Common myeloid progenitor, CD34-positive (primary cell): ENCODE data around the gene IGLL5.

Experiments used
- CTCF ChIA-PET: fragments of 350-600 bp; sonication (Branson Sonifier 250); formaldehyde crosslinking; loops from one replicate; lab custom pipeline; 2021; ENCODE audit warnings: antibody characterized with exemption; lab: Charles Lee
- POLR2A ChIA-PET: fragments of 350-600 bp; sonication (Branson Sonifier 250); formaldehyde crosslinking; loops from one replicate; lab custom pipeline; 2021; ENCODE audit warnings: antibody characterized with exemption; lab: Charles Lee
- DNase-seq, 3 donors: peaks; one replicate each; pipeline versions ENCODE4 v3.0.0 to v3.0.0-alpha.2; 2013
- H3K27ac ChIP-seq, 2 experiments: 1 replicate in 1 of 2; 2 replicates in 1 of 2; pipeline ENCODE4 v1.7.0; 2013; ENCODE audit warnings: inconsistent platforms in 2 of 2, low read length in 2 of 2, mild to moderate bottlenecking in 2 of 2, low read depth in 1 of 2, moderate library complexity in 1 of 2; ENCODE audit not compliant: severe bottlenecking in 2 of 2, insufficient read depth in 1 of 2, poor library complexity in 1 of 2
- H3K27me3 ChIP-seq, 5 experiments: replicated peaks in 2 of 5; 1 replicate in 3 of 5; 2 replicates in 2 of 5; pipeline versions ENCODE4 v1.6.1 to v1.7.0; 2013; ENCODE audit warnings: low read length in 4 of 5, mild to moderate bottlenecking in 2 of 5, moderate library complexity in 2 of 5, inconsistent platforms in 1 of 5; ENCODE audit not compliant: insufficient read depth in 5 of 5, control insufficient read depth in 4 of 5
- H3K36me3 ChIP-seq, 4 experiments: 1 replicate in 2 of 4; 2 replicates in 2 of 4; pipeline versions ENCODE4 v1.6.1 to v1.7.0; 2013; ENCODE audit warnings: low read length in 3 of 4, control low read depth in 1 of 4, mild to moderate bottlenecking in 1 of 4; ENCODE audit not compliant: control insufficient read depth in 4 of 4, insufficient read depth in 4 of 4
- H3K4me1 ChIP-seq, 4 experiments: 1 replicate in 3 of 4; 2 replicates in 1 of 4; pipeline versions ENCODE4 v1.6.1 to v1.7.1; 2013; ENCODE audit warnings: low read length in 3 of 4, mild to moderate bottlenecking in 3 of 4, control low read depth in 1 of 4, inconsistent platforms in 1 of 4, moderate library complexity in 1 of 4; ENCODE audit not compliant: control insufficient read depth in 4 of 4, insufficient read depth in 4 of 4; ENCODE audit errors: control extremely low read depth in 1 of 4
- H3K4me3 ChIP-seq, 7 experiments: 1 replicate in 4 of 7; 2 replicates in 3 of 7; pipeline versions ENCODE4 v1.5.1 to v1.7.0; 2013; ENCODE audit warnings: mild to moderate bottlenecking in 7 of 7, low read length in 6 of 7, moderate library complexity in 6 of 7, inconsistent platforms in 2 of 7, low read depth in 2 of 7, control low read depth in 1 of 7; ENCODE audit not compliant: insufficient read depth in 4 of 7, control insufficient read depth in 1 of 7; ENCODE audit errors: extremely low read depth in 1 of 7
- H3K9me3 ChIP-seq, 5 experiments: 1 replicate in 4 of 5; 2 replicates in 1 of 5; pipeline versions ENCODE4 v1.6.1 to v1.7.1; 2013; ENCODE audit warnings: low read length in 4 of 5, mild to moderate bottlenecking in 2 of 5, inconsistent platforms in 1 of 5, low read depth in 1 of 5, moderate library complexity in 1 of 5; ENCODE audit not compliant: control insufficient read depth in 4 of 5, insufficient read depth in 2 of 5; ENCODE audit errors: control extremely low read depth in 1 of 5
- WGBS: methylation state at CpG from one replicate; pipeline ENCODE4 v1.1.5; 2013; ENCODE audit not compliant: insufficient coverage; 5-methylcytosine and 5-hydroxymethylcytosine counted together

IGLL5 gene

GRCh38 chr22:22854466-22854865 lies 33.1 kb upstream of the IGLL5 start:
- no peak for DNase-seq
- ChIA-PET POLR2A (no interaction called here), CTCF (interaction anchor here (1.4 kb wide), 1 partner anchor 13 kb away, joined by 4 read pairs; no protein-coding TSS in a partner anchor)
- 96% methylated on average over 8 of the region's 8 CpGs for WGBS
- no peaks in the 10 kb centered on the region for H3K36me3 ChIP-seq
- H3K9me3 ChIP-seq = no peaks in the 10 kb centered on the region
- H3K4me3 ChIP-seq = no peak overlapping the region
- H3K27me3 ChIP-seq = peaks cover 0 to 11% (median 5%) of the 10 kb centered on the region in 5 experiments
- no peak overlapping the region for H3K27ac ChIP-seq
- no peaks in the 10 kb centered on the region for H3K4me1 ChIP-seq

GRCh38 chr22:22855085-22855484 lies 32.5 kb upstream of the IGLL5 start:
- ChIA-PET CTCF (interaction anchor here (0.8 to 4.0 kb wide), 14 partner anchors 9 to 280 kb away, joined by 3 to 57 read pairs (median 4); no protein-coding TSS in a partner anchor), POLR2A (interaction anchor here (0.6 kb wide), 1 partner anchor 29 kb away, joined by 4 read pairs; no protein-coding TSS in a partner anchor)
- Histone ChIP-seq H3K4me3 (no peak overlapping the region), H3K9me3 (no peaks in the 10 kb centered on the region), H3K27me3 (peaks cover 0 to 11% (median 5%) of the 10 kb centered on the region in 5 experiments), H3K36me3 (no peaks in the 10 kb centered on the region), H3K4me1 (no peaks in the 10 kb centered on the region), H3K27ac (no peak overlapping the region)
- WGBS = 84% methylated on average over 12 of the region's 13 CpGs
- no peak for DNase-seq

GRCh38 chr22:22855617-22856308 lies 31.9 kb upstream of the IGLL5 start:
- 91% methylated on average over 4 of the region's 5 CpGs for whole genome bisulfite sequencing
- H3K9me3 ChIP-seq = no peaks in the 10 kb centered on the region
- DNase-seq = peak; percentile 40 to 70 (median 58)
- H3K27me3 ChIP-seq = peaks cover 0 to 11% (median 5%) of the 10 kb centered on the region in 5 experiments
- no peak overlapping the region for H3K4me3 ChIP-seq
- POLR2A ChIA-PET = interaction anchor here (0.6 kb wide), 1 partner anchor 29 kb away, joined by 4 read pairs; no protein-coding TSS in a partner anchor
- H3K4me1 ChIP-seq = no peaks in the 10 kb centered on the region
- H3K36me3 ChIP-seq = no peaks in the 10 kb centered on the region
- H3K27ac ChIP-seq = no peak overlapping the region
- CTCF ChIA-PET = interaction anchor here (0.8 to 4.0 kb wide), 16 partner anchors 9 to 279 kb away, joined by 3 to 57 read pairs (median 4); no protein-coding TSS in a partner anchor

- ChIA-PET POLR2A (no interaction called here), CTCF (interaction anchor here (1.1 to 4.0 kb wide), 14 partner anchors 10 to 278 kb away, joined by 3 to 57 read pairs (median 4); no protein-coding TSS in a partner anchor)
- 98% methylated on average over 6 of the region's 6 CpGs for WGBS
- H3K36me3 ChIP-seq = no peaks in the 10 kb centered on the region
- peaks cover 0 to 11% (median 5%) of the 10 kb centered on the region in 5 experiments for H3K27me3 ChIP-seq
- no peak for DNase-seq
- no peak overlapping the region for H3K27ac ChIP-seq
- no peaks in the 10 kb centered on the region for H3K4me1 ChIP-seq
- no peak overlapping the region for H3K4me3 ChIP-seq
- H3K9me3 ChIP-seq = no peaks in the 10 kb centered on the region
These were observed 31.3 kb upstream of the IGLL5 start for GRCh38 chr22:22856364-22856763.

GRCh38 chr22:22856885-22857606 lies 30.6 kb upstream of the IGLL5 start:
- no peaks in the 10 kb centered on the region for H3K36me3 ChIP-seq
- H3K27ac ChIP-seq = no peak overlapping the region
- WGBS = 94% methylated on average over 4 of the region's 5 CpGs
- H3K4me3 ChIP-seq = no peak overlapping the region
- H3K9me3 ChIP-seq = no peaks in the 10 kb centered on the region
- CTCF ChIA-PET = interaction anchor here (0.7 to 4.0 kb wide), 17 partner anchors 9 to 105 kb away, joined by 3 to 57 read pairs (median 4); no protein-coding TSS in a partner anchor
- no peak for DNase-seq
- H3K4me1 ChIP-seq = no peaks in the 10 kb centered on the region
- POLR2A ChIA-PET = no interaction called here
- peaks cover 0 to 11% (median 5%) of the 10 kb centered on the region in 5 experiments for H3K27me3 ChIP-seq

GRCh38 chr22:22857607-22858558 lies 29.7 kb upstream of the IGLL5 start:
- 94% methylated on average over 3 of the region's 9 CpGs for WGBS
- ChIA-PET CTCF (interaction anchor here (0.6 to 4.0 kb wide), 17 partner anchors 8 to 106 kb away, joined by 3 to 57 read pairs (median 4); no protein-coding TSS in a partner anchor), POLR2A (no interaction called here)
- Histone ChIP-seq H3K4me1 (no peaks in the 10 kb centered on the region), H3K4me3 (no peak overlapping the region), H3K9me3 (no peaks in the 10 kb centered on the region), H3K27ac (no peak overlapping the region), H3K27me3 (peaks cover 0 to 7% (median 5%) of the 10 kb centered on the region in 5 experiments), H3K36me3 (no peaks in the 10 kb centered on the region)
- DNase-seq = no peak
